Activated T-cell treated with anti-CD3 and anti-CD28 coated beads for 1 hour (primary cell): ENCODE data around the gene HCAR1.
"Not testable (repeated sequence)": the region's sequence is repeated elsewhere in the genome, so short reads cannot be mapped to it uniquely, and the experiment has no call there.

Experiments
- DNase-seq: peaks from one replicate; pipeline ENCODE4 v3.0.0-alpha.2; 2020; ENCODE audit warnings: low read depth

Gene HCAR1

GRCh38 chr12:122721057-122721545 lies 9.5 kb downstream of the HCAR1 start:
- no peak for DNase-seq

DNA sequence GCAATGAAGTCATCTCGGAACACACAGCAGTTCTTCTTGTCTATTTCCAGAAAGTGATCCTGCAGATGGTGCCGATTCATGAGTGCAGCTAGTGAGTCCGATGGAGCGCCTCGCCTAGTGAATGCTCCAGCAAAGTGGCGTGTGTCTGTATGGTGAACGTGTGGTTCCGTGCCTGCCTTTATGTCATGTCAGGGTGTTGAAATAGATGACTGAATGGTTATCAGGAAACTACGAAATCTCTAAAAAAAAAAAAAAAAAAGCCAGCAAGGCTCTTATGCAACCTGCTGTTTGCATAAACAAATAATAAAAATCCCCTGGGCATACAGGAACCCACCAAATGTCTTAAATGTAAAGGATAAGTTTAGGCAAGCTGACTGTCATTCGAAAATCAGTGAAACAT lies 14.0 kb downstream of the HCAR1 start, which contains the start of gene HCAR3:
TSS of gene HCAR3 (minus strand) at position 154 of the 400 bp plus-strand sequence. CDS start at position 80, 74 bp downstream.
- DNase-seq = not testable (repeated sequence)

GRCh38 chr12:122715211-122715610 lies 15.4 kb downstream of the HCAR1 start:
- not testable (repeated sequence) for DNase-seq

- DNase-seq = not testable (repeated sequence)
Observed at GRCh38 chr12:122713491-122714188, 17.0 kb downstream of the HCAR1 start.

DNA sequence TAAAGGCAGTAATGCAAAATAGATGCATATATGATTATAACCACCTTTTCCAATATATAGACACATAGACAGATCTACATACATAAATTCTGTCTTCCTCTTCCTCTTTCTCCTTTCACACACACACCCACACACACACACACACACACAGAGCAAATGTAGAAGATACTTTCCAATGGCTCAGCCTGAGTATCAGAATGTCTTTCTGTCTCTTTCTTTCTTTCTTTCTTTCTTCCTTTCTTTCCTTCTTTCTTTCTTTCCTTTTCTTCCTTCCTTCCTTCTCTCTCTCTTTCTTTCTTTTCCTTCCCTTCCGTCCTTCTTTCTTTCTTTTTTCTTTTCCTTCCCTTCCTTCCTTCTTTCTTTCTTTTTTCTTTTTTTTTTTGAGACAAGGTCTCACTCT lies 19.4 kb downstream of the HCAR1 start:
- DNase-seq = not testable (repeated sequence)

- not testable (repeated sequence) for DNase-seq
Observed at GRCh38 chr12:122710341-122710740, 20.3 kb downstream of the HCAR1 start.

DNA sequence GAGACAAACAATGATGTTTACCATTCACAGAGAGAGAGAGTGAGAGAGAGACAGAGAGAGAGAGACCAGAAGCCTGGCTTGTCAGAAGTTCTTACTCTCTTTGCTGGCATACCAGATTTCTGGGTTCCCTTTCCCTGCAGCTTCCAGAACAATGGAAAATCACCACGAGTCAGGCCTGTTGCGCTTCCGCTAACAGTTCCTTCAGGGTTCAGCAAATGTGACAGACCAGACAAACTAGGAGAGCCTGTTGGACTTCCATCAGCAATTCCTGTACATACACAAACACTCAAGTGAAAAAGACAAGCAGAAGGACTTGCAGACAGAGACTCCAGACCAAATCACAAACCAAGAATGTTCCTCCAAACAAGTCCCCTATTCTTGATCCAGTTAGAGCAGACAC lies 21.4 kb downstream of the HCAR1 start:
- not testable (repeated sequence) for DNase-seq

DNA sequence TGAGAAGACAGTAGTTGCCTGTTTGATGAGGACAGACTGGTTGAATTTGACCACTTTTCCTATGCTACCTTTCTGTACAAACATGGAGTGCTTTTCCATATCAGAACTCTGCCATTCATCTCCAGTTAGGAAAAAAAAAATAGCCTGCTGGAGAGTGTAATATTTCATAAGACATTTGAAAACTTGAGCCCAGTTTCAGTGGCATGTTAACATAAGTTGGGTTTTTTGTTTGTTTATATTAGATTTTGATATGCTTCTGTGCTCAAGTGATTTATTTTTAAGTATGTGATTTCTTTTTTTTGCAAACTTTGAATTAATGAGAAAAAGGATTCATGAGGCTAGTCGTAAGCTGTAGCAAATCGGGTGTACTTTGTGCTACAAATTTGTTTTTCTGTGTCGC lies 26.8 kb downstream of the HCAR1 start:
- not testable (repeated sequence) for DNase-seq

DNA sequence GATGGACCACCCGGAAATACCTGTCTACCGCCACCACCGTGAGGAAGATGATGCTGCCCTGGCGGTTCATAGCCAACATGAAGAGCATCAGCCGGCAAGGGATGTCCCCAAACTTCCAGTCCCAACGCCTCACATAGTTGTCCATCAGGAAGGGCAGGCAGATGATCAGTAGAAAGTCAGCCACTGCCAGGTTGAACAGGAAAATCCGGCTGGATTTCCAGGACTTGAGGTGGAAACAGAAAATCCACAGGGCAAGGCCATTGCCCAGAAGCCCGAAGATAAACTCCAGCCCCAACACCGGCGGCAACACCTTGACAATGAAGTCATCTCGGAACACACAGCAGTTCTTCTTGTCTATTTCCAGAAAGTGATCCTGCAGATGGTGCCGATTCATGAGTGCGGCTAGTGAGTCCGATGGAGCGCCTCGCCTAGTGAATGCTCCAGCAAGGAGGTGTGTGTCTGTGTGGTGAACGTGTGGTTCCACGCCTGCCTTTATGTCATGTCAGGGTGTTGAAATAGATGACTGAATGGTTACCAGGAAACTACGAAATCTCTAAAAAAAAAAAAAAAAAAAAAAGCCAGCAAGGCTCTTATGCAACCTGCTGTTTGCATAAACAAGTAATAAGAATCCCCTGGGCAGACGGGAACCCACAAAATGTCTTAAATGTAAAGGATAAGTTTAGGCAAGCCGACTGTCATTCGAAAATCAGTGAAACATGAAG lies 27.6 kb downstream of the HCAR1 start, which contains the start of gene HCAR2:
TSS of gene HCAR2 (minus strand) at position 468 of the 722 bp plus-strand sequence. CDS start at position 394, 74 bp downstream.
- not testable (repeated sequence) for DNase-seq

DNA sequence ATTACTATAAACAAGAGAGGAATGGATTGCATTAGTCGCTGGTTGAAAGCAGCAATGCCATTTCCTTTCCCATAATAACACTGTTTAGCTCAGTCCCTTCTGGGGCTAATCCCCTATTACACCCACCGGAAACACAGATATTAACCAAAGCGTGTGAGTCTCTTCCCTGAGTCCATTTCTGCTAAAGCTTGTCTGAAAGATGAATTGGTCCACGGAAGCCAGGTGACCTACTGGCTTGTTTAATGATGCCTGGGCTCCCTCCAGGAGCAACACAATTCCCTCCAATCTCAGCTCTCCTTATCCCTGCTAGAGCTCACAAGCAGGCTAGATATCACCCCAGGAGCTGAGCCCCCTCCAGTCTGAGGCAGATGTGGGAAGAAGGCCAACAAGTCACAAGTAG lies 29.2 kb downstream of the HCAR1 start:
- not testable (repeated sequence) for DNase-seq

GRCh38 chr12:122700038-122700710 lies 30.5 kb downstream of the HCAR1 start:
- not testable (repeated sequence) for DNase-seq

- not testable (repeated sequence) for DNase-seq
Observed at GRCh38 chr12:122696922-122697321, 33.7 kb downstream of the HCAR1 start.

DNA sequence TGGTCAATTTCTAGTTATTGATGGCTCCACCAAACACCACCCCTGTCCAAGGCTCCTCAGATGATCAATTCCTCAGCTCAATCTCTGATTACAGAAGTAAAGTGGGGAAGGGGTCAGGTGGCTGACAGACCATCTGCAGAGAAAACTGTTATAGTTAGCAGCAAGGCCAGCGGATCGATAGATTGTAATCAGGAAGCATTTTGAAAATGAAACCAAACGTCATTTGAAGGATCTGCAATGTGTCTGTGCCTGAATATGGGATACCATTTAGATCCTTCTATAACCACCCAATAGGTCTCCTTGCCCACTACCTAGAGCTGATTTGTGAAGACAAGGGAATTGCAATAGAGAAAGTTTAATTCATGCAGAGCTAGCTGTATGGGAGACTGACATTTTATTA lies 39.1 kb downstream of the HCAR1 start:
- no peak for DNase-seq

DNA sequence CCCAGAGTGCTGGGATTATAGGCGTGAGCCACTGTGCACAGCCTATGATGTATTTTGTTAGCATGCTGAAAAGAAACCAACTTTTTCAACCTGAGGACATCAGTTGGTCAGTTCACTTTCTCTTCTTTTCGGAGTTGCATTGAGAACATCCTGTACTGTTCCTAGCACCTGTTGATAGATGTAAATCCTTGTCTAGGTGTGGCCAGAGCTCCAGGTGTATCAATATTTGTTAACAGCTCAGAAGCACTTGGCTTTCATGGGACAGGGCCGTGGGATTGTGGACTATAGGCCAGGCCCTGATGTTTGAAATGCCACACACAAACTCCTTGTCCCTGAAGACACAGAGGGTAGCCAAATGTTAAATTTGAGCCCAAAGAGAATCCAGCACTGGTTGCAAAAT lies 42.4 kb downstream of the HCAR1 start:
- no peak for DNase-seq

DNA sequence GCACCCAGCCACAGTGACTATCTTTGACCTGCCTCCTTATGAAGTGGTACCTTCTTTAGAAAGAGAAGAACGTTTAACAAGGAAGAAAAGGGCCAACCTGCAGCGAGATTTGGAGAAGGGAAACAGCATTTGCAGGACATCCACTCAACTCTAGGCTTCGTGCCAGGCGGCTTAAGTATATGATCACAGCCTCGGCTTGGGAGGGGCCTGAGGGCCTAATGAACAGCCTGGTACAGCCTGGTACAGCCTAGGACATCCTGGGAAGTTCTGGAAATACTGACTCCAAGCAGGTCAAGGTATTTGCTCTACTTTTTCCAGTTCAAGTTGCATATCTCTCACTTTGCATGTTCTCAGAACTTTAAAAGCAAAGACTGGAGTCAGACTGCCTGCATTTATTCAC lies 43.6 kb downstream of the HCAR1 start:
- no peak for DNase-seq

DNA sequence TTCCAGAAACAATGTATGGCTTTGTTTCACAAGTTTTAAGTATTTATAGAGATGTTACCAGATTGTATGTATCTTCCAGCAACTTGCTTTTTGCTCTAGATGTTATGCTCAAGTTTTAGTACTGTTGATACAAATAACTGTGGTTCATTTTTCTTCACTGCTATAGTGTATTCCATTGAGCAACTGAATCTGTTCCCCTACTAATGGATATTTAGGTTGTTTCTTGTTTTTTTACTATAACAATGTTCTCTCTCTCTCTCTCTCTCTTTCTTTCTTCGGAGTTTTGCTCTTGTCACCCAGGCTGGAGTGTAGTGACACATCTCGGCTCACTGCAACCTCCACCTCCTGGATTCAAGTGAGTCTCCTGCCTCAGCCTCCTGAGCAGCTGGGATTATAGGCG lies 44.1 kb downstream of the HCAR1 start:
- DNase-seq = no peak

- no peak for DNase-seq
Observed at GRCh38 chr12:122684297-122684813, 46.3 kb downstream of the HCAR1 start.

DNA sequence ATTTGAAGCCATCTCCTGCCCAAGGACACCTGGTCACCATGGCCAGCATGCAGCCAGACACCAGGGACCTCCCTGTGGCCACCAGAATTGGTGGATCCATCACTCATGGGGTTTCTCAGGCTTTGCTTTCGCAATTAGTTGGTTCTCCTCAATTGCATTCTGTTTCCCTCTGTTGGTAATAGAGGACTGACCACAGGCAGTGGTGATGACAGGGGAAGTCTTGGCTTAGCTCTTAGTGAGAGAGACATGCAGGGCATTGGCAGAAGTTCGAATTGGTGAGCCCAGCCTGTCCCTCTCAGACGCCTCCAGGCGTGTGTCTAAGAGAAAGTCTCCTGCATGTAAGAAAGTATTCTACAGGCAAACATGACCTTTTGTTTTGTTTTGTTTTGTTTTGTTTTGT lies 48.8 kb downstream of the HCAR1 start:
- DNase-seq = no peak

DNA sequence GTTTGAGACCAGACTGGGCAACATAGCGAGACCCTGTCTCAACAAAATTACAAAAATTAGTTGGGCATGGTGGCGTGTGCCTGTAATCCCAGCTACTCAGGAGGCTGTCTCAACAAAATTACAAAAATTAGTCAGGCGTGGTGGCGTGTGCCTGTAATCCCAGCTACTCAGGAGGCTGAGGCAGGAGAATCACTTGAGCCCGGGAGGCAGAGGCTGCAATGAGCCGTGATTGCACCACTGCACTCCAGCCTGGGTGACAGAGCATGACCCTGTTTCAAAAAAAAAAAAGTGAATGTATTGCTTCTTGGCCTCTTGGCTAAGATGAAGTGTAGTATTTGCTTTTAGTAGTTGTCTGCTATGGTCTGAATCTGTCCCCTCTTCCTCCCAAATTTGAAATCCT lies 49.7 kb downstream of the HCAR1 start:
- DNase-seq = not testable (repeated sequence)

GRCh38 chr12:122676781-122677180 lies 53.9 kb downstream of the HCAR1 start:
- not testable (repeated sequence) for DNase-seq
